ENCODE results near the gene PTPN18. TPM values are rescaled to one million over a fixed set of nuclear protein-coding genes. Genes with fewer than 3 reads are reported as not detected.

Gene PTPN18
- polyA plus RNA-seq, 2 of the 4 experiments (the other 2 are of a cell fraction): 19.6 to 20.4 TPM

Small RNA genes within 50 kb of the gene (small RNA-seq; reads per million reads assigned to genes)
- 0 reads per million in 6 experiments for gene AC132479.1

Other genes with a start within 250 kb of the PTPN18 start
- 0.06 and 0.07 TPM in 2 replicates for gene POTEF, start 226.8 kb upstream of the PTPN18 start, polyA plus RNA-seq (2011; rRNA removed)
- 0.05 TPM in 1 of 3 replicates, not detected in the others for gene POTEF, start 226.8 kb upstream of the PTPN18 start, polyA plus RNA-seq (2017; fragmentation: RNase III; extraction: RNeasy Plus Mini Kit Qiagen cat#74134 plus additional on column Dnase treatment)
- 5.2 and 5.6 TPM in 2 replicates for gene CCDC74B, start 210.9 kb upstream of the PTPN18 start, polyA plus RNA-seq (2011; rRNA removed)
- gene CCDC74B, start 210.9 kb upstream of the PTPN18 start, polyA plus RNA-seq (2017; fragmentation: RNase III; extraction: RNeasy Plus Mini Kit Qiagen cat#74134 plus additional on column Dnase treatment): 4.8 to 5.4 TPM (median 5.0 TPM) in 3 replicates
- 43.3 and 47.1 TPM in 2 replicates for gene SMPD4, start 174.5 kb upstream of the PTPN18 start, polyA plus RNA-seq (2011; rRNA removed)
- 53.2 to 54.6 TPM (median 53.3 TPM) in 3 replicates for gene SMPD4, start 174.5 kb upstream of the PTPN18 start, polyA plus RNA-seq (2017; fragmentation: RNase III; extraction: RNeasy Plus Mini Kit Qiagen cat#74134 plus additional on column Dnase treatment)
- 78.6 and 102 TPM in 2 replicates for gene MZT2B, start 173.8 kb upstream of the PTPN18 start, polyA plus RNA-seq (2011; rRNA removed)
- 223 to 283 TPM (median 273 TPM) in 3 replicates for gene MZT2B, start 173.8 kb upstream of the PTPN18 start, polyA plus RNA-seq (2017; fragmentation: RNase III; extraction: RNeasy Plus Mini Kit Qiagen cat#74134 plus additional on column Dnase treatment)
- not detected in 2 replicates for gene TUBA3E, start 157.6 kb upstream of the PTPN18 start, polyA plus RNA-seq (2011; rRNA removed)
- gene TUBA3E, start 157.6 kb upstream of the PTPN18 start, polyA plus RNA-seq (2017; fragmentation: RNase III; extraction: RNeasy Plus Mini Kit Qiagen cat#74134 plus additional on column Dnase treatment): not detected in 3 replicates
- gene IMP4, start 13.2 kb upstream of the PTPN18 start, polyA plus RNA-seq (2011; rRNA removed): 113 and 118 TPM in 2 replicates
- gene IMP4, start 13.2 kb upstream of the PTPN18 start, polyA plus RNA-seq (2017; fragmentation: RNase III; extraction: RNeasy Plus Mini Kit Qiagen cat#74134 plus additional on column Dnase treatment): 149 to 178 TPM (median 159 TPM) in 3 replicates
- gene POTEI, start 153.3 kb downstream of the PTPN18 start, polyA plus RNA-seq (2011; rRNA removed): 0.01 and 0.04 TPM in 2 replicates
- gene POTEI, start 153.3 kb downstream of the PTPN18 start, polyA plus RNA-seq (2017; fragmentation: RNase III; extraction: RNeasy Plus Mini Kit Qiagen cat#74134 plus additional on column Dnase treatment): 0.04 TPM in 1 of 3 replicates, not detected in the others
- gene CFC1B, start 165.2 kb downstream of the PTPN18 start, polyA plus RNA-seq (2011; rRNA removed): not detected in 2 replicates
- not detected in 3 replicates for gene CFC1B, start 165.2 kb downstream of the PTPN18 start, polyA plus RNA-seq (2017; fragmentation: RNase III; extraction: RNeasy Plus Mini Kit Qiagen cat#74134 plus additional on column Dnase treatment)
- not detected in 2 replicates for gene CFC1, start 243.5 kb downstream of the PTPN18 start, polyA plus RNA-seq (2011; rRNA removed)
- not detected in 3 replicates for gene CFC1, start 243.5 kb downstream of the PTPN18 start, polyA plus RNA-seq (2017; fragmentation: RNase III; extraction: RNeasy Plus Mini Kit Qiagen cat#74134 plus additional on column Dnase treatment)

All from A549 (cell line).